Inflammatory macrophage treated with lipopolysaccharide for 1 hour (primary cell): ENCODE data around the gene CFAP251.
A peak's percentile ranks its signal among the peaks of the same experiment; 100 is the strongest.

Experiments used
- DNase-seq, 2 donors: peaks; one replicate each; pipeline ENCODE4 v3.0.0-alpha.2; 2020 to 2022

Gene CFAP251

GRCh38 chr12:122005252-122005776 is 86.9 kb downstream of the CFAP251 start:
- DNase-seq: no peak

DNA sequence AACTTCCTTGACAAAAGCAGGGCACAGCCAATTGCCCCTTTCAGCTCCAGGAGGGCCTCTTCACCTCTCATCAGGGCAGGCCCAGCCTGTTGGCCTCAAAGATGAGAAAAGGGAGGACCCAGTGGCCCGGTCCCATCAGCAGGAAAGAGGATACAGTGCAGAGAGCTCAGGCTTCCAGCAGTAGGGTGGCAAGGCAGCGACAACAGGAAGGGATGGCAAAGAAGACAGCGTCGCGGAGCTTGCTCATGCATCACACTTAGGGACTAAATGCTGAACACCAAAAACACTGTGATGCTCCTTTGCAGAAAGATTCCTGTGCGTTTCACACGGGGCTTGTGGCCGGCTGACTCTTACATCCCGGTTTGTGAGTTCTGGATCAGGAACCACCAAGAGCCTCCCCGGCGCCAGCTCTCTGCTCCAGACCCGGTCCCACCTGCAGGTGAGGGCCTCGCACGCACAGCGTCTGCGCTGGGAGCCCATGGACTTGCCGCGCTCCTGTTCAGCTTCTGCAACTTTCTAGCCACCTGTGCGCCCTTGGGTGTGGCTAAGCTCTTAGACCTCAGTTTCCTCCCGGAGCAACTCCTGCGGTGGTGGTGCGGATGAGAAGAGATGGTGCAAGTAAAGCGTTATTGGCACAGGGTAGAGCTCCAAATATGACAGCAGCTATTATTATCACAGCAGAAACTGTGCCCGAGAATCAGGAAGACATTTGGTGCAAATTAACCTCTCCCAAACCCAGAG is 88.0 kb downstream of the CFAP251 start:
- DNase-seq: no peak

DNA sequence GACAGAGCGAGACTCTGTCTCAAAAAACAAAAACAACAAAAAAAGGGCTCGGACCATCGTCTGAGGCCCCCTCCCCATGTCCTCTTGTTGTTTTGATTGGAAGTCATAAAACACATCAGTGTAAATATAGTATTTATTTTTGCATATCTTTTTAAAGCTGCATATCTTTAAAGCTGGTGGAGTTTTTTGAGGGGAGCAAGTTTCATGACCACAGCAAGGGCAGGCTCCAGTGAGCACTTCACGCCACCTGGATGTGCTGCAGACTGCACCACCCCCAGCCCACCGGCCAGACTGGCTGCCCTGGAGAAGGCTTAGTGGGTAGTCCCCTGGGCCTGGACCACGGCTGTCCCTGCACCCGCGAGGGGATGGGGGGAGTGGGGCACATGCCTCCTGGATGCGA is 91.3 kb downstream of the CFAP251 start:
- no peak for DNase-seq

- no peak for DNase-seq
Observed at GRCh38 chr12:122012184-122012583, 93.8 kb downstream of the CFAP251 start.

DNA sequence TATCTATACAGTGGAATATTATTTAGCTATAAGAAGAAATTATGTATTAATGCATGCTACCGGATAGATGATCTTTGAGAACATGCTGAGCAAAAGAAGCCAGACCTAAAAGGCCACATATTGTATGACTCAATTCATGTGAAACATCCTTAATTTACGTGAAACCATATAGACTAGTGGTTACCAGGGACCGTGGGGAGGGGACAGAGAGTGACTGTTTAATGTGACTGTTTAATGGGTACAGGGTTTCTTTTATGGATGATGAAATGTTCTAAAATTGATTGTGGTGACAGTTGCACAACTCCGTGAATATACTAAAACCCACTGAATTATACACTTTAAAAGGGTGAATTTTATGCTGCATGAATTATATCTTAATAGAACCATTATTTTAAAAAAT is 94.7 kb downstream of the CFAP251 start:
- no peak for DNase-seq

DNA sequence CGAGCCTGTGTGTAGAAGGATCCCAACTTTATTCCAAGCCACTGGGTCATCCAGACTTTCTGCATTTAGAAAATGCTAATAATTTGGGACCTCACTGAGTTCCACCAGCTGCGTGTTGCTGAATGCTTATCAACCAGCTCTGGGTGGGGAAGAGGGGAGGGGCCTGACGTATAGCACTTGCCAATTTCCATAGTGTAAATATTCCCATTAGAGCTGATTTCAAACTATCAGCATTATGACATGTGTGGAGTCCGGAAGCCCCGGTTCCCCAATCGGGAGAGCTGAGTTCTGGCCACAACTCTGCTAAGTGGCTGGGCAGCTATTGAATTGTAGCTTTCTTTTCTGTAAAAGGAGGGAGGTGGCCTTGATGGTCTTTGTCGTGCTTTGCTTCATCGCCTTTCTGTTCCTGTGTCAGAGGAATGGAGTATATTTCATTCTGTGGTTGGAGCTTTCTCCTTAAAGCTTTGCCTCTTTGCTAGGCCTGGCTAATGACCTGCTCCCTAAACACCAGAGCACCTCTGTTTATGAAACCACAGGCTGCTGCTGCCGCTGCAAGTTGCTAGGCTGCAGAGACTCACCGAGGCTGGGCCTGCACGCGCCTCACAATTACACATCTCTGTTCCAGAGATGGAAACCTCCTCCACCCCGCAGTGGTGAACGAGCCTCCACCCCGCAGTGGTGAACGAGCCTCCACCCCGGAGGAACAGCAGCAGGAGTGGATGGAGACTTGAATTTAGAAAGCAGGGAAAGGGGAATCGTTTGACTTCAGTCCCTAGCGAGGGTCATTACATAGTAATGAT is 95.6 kb downstream of the CFAP251 start:
- DNase-seq: no peak

- DNase-seq: no peak
Observed at GRCh38 chr12:122014781-122015180, 96.4 kb downstream of the CFAP251 start.

DNA sequence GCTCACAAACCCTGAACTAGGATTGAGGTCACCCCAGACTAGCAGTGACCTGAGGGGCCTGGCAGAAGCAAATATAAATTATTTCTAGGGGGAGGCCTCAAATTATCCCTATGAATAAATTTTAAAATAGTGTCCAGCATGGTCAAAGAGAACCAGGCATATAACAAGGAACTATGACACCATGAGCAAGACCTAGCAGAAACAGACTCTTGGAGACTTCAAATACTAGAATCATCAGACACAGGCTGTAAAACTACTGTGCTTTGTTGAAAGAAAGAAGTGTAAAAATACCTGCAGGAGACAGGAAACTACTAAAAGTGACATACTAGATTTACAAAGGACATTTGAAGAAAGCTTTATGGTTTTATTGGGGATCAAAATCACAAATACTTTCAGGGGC is 100.1 kb downstream of the CFAP251 start:
- DNase-seq: no peak

- no peak for DNase-seq
Observed at GRCh38 chr12:122018937-122019336, 100.5 kb downstream of the CFAP251 start.

GRCh38 chr12:122020795-122021192 is 102.4 kb downstream of the CFAP251 start:
- DNase-seq: no peak

DNA sequence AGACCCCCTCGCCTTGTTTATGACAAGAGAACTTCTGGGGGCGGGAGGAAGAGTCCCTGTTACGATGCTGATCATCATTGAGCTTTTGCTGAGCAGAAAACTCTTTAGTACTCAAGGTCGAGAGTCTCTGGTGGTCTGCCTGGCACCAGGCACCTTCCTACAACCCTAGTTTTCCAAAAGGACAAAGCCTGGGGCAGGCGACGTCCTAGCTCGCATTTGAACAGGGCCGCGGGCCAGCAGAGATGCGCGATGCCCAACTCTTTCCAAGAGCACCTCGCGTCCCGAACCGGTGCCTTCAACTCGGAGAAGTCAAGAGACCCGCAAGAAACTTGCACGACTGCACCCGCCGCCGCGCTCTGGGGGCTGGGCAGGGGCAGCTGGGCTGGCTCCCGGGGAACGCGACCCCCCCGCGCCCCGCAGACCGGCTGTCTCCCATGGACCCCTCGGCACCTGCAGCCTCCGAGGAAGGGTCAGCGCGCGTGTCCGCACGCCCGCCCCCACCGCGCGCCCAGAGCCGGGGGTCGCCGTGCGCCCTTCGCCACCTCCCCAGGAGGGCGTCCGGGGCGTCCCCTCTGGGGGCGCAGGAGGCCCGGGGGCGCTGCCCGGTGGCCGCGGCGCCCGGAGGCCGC is 102.9 kb downstream of the CFAP251 start:
- no peak for DNase-seq

DNA sequence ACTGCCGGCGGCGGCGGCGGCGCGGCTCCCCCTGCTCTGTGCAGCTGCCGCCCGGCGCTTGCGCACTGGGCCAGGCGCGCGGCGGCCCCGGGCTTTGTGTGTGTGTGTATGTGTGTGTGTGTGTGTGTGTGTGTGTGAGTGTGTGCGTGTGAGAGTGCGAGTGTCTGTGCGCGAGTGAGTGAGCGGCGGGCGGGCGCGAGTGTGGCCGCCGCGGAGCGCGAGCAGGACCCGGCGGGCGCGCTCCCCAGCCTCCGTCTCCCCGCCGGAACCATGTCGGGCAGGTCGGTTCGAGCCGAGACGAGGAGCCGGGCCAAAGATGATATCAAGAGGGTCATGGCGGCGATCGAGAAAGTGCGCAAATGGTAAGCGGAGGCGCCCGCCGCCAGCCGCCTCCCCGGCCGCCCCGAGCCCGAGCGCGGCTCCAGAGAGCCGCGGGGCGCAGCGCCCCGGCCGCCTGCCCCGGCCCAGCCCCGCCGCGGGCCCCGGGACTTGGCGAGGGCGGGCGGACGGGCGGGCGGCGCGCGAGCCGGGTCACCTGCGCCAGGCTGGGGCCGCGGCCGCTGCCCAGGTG is 103.5 kb downstream of the CFAP251 start, which contains the start of gene BCL7A:
Gene BCL7A (plus strand): TSS at position 63 of the 571 bp plus-strand sequence. CDS start 208 bp downstream, at position 271.
- DNase-seq: peak; percentile 29 to 31

DNA sequence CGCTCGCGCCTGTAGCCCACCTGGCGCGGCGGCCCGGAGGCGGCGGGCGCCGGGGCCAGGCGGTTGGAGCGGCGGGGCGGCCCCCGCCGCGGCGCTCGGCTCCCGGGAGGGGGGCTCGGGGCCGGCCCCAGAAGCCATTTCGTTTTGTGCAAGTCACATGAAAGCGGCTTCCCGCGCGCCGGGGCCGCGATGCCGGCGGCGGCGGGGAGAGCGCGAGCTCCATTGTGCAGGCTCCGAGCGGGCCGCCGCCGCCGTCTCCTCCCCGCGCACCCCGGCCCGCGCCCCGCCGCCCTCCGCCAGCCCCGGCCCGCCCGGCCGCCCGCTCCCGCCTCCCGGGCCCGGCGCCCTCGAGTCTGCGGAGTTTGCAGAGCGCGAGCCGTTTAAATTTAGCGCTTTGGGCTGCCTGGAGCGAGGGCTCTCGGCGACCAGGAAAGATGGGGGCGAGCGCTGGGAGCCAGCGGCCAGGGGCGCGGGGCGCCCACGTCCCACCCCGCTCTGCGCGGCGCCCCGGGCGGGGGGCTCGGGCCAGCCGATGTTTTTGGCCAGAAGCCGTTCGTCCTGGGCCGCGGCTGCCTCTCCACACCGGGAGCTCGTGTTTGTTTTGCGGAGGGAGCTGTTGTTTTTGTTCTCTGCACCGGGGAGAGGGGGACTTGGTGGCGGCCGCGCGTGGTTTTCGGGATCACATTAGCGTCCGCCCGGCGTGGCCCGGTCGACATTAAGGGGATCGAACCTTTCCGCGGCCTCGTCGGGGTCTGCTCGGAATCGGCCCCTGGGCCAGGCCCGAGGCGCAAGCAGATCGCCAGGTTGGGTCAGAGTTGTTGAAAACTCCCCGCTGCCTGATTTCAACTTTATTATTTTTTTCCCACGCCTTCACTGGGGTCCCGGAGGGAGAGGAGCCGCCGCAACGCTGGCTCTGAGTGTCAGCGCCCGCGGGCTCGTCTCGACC is 104.3 kb downstream of the CFAP251 start:
- DNase-seq: peak in 1 of 2 donors; percentile 2

DNA sequence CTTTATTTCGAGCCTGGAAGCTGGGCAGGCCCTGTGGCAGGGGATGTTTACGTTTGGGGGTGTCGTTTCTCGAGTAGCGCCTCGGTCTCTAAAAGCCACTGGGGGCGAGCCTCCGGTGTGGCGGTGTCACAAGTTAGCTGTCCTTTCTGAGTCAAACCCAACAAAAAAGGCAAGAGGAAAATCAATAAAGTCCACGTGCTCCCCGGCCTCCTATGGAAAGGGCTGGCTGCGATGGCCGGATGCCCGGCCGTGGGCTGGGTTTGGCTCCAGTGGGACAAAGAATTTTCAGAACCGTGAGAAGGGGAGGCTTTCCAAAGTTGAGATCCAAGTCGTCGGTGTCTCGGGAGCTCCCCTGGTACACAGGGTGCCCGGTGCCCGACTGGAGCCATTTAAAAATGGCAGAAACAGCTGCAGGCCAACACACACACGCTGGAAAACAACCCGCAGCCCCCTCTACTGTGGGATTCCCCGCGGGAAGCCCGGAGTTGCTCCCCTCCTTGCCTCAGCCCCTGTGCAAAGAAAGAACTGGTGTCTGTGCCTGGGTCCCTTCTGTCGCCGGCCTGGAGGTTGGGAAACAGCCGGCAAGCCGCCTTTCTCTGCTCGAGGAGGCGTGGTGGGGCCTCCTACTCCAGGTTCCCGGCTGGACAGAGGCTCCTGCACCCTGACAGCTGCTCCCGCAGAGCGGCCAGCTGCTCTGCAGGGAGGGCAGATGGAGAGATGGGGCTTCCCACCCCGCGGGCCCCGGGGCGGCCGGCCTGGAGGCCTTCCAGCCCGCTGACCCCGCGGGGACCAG is 105.1 kb downstream of the CFAP251 start:
- DNase-seq: peak; percentile 68 to 84

GRCh38 chr12:122024132-122024785 is 105.9 kb downstream of the CFAP251 start:
- DNase-seq: no peak

DNA sequence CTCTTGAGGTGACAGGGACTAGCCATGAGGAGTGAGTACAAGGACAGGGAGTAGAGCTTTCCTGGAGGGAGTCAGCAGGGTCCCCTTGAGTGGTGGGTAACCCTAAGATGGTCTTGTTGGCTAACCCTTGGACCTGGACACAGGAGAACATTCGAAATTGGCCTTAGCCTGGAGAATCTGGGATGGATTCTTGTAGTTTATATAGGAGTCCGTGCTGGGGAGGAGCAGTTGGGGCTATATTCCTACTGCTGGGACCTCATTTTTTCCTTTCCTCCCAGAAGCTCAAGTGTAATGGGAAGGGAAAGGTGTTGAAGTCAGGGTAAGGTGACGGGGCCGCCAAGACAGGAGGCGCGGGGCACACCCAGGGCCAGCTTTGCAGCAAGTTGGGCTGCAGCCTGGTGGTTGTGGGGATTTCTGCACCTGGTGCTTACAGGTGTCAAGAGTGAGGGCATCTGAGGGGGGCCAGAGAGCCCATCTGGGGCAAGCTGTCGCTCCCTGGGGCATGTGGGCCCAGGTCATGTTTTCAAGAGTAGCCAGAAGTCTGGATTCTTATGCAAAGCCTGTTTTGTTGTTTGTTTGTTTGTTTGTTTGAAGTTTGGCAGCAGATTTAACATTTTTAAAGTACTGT is 108.4 kb downstream of the CFAP251 start:
- DNase-seq: no peak

GRCh38 chr12:122028165-122028904 is 109.9 kb downstream of the CFAP251 start:
- no peak for DNase-seq

GRCh38 chr12:122028905-122029560 is 110.6 kb downstream of the CFAP251 start:
- no peak for DNase-seq
